ENCODE results near the gene SMARCA5. TPM values are rescaled to one million over a fixed set of nuclear protein-coding genes. Genes with fewer than 3 reads are reported as not detected.

The SMARCA5 gene
- total RNA-seq, 1 donor from 2014 or later = 46.7 TPM

DNA sequence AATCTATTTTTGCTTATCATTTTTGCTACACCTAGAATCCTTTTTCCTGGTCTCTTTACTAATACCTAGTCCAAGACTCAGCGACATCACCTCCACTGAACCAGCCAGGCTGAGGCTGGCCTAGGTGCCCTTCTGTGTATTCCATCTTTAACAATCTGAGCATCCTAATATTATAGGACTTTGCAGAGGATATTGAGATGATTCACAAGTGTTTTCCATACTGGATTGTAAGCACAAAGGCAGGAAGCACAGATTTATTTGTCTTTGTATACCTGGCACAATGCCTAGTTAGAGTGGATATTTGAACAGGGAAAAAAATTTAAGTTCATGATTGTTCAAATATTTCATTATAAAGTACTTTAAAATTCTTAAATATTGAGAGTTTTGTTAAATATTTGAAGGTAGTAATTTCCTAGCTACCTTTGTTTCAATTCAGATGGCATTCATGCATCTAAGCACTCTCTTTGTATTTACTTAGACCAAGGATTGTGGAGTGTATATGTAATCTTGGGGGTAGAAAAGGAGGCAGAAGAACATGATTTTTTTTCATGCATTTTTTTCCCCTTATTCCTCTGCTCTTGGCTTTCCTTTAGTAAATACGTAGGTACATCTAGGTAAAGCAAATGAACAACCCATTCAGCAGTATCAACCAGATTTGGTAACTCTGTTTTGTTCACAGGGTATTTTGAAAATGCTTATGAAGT, 18.4 kb downstream of the SMARCA5 start:
- DNase-seq = no peak

- no peak for DNase-seq
Measured at GRCh38 chr4:143538979-143539669, 25.6 kb downstream of the SMARCA5 start.

- DNase-seq = no peak
Measured at GRCh38 chr4:143539670-143540023, 26.1 kb downstream of the SMARCA5 start.

- DNase-seq = no peak
Measured at GRCh38 chr4:143549928-143550327, 36.4 kb downstream of the SMARCA5 start.

- DNase-seq = no peak
Measured at GRCh38 chr4:143554728-143555597, 41.5 kb downstream of the SMARCA5 start.

DNA sequence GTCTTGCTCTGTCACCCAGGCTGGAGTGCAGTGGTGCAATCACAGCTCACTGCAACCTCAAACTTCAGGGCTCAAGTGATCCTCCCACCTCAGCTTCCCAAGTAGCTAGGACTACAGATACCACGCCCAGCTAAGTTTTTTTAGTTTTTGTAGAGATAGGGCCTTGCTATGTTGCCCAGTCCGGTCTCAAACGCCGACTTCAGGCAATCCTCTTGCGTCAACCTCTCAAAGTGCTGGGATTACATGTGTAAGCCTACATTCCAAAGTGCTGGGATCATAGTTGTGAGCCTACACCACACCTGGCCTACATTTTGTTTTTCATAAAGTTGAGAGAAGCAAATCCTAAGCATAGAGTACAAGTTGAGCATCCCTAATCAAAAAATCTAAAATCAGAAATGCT, 42.2 kb downstream of the SMARCA5 start:
- no peak for DNase-seq

DNA sequence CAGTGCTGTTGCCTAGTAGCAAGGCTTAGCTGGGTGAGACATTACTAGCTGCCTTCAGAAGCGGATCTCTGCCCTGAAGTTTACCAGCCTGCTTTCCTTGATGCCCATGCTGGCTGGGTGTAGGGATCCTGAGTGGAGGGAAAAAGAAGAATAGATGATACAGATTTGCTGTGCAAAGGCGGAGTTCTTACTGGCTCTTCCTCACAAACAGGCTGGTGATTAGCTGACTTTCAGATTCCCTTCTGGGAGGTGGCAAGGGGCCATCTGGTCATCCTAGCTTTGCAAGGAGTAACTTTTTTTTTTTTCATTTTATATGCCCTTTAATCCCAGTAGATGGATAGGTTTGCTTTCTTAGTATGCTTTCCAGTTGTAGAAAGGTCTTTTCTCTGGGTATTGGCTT, 44.8 kb downstream of the SMARCA5 start:
- DNase-seq = no peak

GRCh38 chr4:143558823-143559756, 45.6 kb downstream of the SMARCA5 start:
- peak; percentile 83 for DNase-seq

GRCh38 chr4:143559757-143560147, 46.2 kb downstream of the SMARCA5 start:
- no peak for DNase-seq

DNA sequence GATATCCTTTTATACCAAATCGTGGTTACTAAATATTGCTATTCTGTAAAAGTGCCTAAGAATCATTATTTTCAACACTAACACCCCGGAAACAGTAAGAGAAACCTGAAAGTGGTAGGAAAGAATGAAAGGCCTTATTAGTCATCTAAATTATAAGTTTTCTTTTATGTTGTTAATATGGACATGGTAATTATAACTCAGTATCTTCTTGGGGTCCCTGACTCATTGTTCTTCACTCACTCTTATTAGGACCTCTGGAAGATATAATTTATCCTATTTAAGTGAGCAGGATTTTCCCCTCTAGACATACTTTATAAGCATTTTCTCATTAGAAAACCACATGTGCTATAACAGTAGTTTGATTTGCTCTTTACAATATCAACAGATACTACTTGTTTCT, 51.0 kb downstream of the SMARCA5 start:
- no peak for DNase-seq

DNA sequence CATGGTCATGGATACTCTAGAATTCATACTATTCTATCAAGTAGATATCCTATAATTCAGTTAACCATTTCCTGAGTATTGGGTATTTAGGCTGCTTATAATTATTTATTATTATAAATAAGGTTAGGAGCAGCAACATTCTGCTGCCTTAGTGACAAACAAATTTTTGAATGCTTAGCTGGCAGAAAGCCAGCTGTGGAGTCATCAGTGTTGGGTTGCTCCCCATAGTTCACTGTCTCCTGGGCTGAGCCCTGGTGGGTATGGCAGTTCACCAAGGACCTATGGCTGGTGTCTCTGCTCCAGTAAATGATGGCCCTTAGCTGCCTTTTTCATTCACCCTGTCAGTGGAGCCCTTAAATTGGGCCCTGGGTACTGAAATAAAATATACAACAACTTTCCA, 61.8 kb downstream of the SMARCA5 start:
- no peak for DNase-seq

- no peak for DNase-seq
Measured at GRCh38 chr4:143581331-143581946, 67.9 kb downstream of the SMARCA5 start.

DNA sequence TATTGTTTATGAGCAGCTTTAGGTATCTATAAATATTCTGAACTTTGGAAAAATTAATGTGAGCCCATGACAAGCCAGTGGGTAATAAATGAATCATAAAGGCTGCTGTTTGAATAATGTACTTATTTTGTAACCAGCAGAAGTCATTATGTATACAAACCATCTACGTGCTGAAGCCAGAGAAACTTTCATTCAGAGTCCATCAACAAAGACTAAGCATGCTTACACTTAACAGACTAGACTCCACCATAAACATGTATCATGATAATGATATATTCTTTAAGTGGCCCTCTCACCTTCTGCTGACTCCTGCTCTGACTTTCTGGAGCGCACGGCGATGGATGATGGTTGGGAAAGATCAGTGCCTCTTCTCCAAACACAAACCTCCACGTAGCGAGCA, 72.0 kb downstream of the SMARCA5 start:
- DNase-seq = no peak

DNA sequence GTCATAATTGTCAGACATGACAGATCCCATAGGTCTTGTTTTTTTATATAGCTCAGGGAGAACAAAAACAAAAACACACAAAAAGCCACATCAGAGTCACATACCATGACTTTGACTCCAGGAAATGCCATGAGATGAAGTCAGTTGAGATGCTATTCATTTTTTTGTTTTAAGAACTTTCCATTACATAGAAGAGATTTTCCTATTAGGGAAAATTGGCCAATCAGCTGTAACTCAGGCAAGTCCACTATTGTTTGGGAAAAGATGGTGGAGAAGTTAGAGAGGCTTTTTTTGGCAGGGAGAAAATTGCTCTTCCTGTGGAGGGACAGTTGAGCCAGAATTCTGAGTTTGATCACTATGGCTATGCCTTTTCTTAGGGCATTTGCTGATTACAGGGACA, 72.6 kb downstream of the SMARCA5 start:
- no peak for DNase-seq

DNA sequence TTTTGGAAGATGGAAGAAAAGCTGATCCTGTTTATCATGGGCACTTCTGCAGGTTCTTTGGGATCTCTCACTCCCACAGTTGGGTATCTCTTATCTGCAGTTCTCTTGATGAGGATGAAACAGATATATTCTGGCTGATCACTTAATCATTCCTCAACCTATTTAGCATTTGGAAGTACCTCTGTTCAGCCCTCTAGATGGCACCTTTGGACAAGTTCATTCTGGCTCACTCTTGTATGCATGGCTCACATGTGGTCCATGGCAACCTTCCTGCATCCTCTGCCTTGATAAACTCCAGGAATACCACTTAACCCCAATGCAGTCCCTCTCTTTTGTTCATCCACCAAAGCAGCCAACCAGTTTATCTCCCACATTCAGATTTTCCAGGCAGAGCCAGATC, 74.2 kb downstream of the SMARCA5 start:
- no peak for DNase-seq

DNA sequence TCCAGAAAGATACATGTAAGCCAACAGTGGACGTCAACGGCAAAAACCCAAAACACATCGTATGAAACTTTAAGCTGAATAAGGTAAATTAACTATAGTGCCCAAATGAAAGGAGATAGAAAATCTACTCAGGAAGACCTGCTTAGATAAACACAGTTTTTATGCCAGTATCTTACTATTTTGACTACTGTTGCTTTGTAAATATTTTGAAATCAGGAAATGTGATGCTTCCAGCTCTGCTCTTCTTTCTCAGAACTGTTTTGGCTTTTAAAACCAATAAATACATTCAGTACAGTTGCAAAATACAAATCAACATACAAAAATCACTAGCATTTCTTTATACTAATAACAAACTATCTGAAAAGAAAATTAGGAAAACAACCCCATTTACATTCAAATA, 83.8 kb downstream of the SMARCA5 start:
- DNase-seq = no peak

DNA sequence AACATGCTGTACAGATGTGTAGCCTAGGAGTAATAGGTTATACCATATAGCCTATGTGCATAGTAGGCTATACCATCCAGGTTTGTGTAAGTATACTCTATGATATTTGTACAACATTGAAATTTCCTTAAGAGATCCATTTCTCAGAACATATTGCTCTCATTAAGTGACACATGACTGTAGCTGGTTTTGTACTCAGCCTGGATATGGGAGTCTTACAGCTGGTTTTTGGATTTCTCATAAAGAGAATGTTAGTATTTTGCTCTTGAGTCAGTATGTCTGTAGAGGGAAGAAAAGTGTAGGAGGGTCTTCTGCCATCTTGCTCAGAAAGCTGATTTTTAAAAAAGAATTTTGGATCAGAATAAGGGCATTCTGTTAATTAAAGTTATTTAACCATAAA, 85.3 kb downstream of the SMARCA5 start:
- DNase-seq = no peak

DNA sequence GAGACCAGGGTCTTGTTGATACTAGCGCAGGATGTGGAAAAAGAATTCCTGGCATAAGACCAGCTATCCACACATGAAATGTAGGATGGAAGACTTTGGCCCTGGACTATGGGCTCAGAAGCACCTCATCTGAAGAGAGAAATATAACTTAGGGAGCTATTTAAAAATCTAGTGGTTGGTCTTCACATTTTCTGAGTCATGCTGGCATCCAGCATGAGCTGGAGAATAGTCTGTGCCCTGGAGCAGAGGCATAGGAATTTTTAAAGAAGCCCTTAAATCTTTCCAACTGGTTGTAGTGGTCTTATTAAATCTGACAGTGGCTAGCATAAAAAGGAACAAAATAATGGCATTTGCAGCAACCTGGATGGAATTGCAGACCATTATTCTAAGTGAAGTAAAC, 86.3 kb downstream of the SMARCA5 start:
- no peak for DNase-seq

- DNase-seq = no peak
Measured at GRCh38 chr4:143606480-143606879, 93.0 kb downstream of the SMARCA5 start.
